Measurements from ENCODE around the gene PITPNB.

Gene PITPNB

DNA sequence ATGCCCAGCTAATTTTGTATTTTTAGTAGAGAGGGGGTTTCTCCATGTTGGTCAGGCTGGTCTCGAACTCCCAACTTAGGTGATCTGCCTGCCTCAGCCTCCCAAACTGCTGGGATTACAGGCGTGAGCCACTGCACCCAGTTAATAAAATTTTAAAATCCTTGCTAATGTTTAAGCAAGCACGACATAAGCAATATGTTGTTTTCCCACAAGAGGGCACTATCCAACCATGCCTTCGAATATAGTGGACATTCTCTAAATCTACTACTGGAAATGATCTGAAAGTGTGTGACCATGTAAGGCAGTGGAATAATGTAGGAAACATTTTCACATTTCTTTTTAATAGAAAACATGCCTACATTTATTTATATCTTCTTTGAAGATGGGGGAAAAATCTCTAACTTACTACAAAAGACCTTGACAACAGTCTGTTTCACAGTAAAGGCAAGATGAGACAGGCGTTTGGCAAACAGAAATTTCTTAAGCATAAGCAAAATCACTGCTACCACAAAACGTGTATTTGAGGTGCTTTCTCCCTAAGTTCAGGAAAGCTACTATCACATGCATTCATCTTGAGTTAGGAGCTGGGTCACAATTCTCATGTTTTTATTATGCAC lies 38.2 kb downstream of the PITPNB start:
- no peak for DNase-seq (ENCODE audit: low read depth, low spot score)

DNA sequence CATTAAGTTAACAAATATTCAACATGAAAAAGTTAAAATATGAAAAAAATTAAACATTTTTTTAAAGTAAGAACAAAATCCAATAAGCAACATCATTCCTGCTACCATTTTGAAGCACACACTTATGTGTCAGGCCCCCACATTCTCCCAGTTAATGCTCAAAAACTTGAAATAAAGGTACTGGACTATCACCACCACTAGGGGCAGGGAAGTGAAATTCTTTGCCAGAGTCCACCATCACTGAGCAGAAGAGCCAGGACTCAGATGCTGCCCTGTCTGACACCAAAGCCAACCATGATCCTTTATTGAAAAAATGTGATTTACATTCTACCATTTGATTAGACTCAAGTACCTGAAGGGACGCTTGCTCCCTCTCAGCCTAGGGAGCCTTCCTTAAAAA lies 39.1 kb downstream of the PITPNB start:
- peak; percentile 28 for DNase-seq (ENCODE audit: low read depth, low spot score)

DNA sequence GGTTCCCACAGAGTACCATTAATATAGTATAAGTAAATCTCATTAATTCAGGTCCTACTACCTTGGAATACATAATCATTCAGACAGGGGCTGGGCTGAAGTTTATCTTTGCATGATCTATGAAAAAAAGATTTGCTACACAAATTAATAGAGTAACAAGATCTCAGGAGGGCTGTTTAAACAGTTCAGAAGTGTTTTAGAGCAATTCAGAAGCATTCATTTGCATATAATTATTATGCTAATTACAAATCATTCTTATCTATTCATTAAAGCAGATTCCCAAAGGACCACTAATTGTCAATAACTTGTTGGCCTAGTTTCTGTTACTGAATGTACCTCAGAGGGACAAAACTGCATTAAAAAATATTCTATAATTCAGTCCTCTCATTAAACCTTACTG lies 40.5 kb downstream of the PITPNB start:
- no peak for DNase-seq (ENCODE audit: low read depth, low spot score)

DNA sequence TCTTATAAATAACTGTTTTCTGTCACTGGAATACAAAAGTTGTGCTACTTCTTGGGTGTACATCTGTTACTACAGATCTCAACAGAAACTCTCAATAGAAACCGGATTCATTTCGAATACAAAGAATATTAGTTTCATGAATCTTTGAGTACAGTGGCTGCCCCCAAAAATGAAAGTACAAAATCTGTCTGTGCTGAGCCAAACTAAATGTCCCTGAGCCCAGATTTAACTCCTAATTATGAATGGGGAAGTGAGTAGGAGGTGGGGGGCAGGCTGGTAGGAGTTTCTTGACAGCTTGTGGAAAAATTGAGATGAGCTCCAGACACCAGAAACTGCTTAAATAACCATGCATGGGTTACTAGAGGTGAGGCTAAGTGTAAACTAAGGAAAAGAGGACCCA lies 41.6 kb downstream of the PITPNB start:
- DNase-seq (ENCODE audit: low read depth, low spot score): no peak

DNA sequence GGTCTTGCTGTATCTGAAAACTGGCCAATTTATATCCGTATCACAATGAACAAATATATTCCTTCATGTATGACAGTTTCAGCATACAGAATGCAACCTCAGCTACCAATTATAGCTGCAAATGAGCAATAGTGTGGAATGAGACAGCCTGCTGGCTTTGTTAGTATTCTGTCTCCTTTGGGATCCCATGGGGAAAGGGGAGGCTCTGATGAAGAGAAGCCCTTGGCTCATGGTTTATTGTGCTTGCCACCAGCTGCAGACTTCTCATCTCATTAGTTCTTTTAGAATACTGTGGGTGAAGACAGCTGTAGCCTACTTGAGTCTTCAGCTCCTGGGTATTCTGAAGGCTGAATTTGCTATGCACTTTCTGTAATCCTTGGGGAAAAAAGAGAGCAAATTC lies 42.4 kb downstream of the PITPNB start:
- DNase-seq (ENCODE audit: low read depth, low spot score): no peak

DNA sequence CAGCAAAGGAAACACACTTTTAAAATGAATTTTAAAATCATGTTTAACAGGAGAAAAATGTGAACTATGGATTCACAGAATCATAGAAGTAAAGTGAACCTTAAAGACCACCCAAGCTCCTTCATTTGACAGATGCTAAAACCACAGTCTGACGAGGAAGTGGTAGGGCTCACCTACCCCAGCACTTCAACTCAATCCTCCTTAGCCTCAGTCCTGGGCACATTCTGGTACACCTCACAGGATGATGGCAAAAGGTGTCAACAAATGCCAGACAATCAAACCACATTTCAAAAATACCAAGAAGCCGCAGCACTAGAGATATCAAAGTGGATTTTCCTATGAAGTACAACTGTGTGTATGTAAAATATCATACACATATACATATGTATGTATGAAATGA lies 43.1 kb downstream of the PITPNB start:
- DNase-seq (ENCODE audit: low read depth, low spot score): no peak

DNA sequence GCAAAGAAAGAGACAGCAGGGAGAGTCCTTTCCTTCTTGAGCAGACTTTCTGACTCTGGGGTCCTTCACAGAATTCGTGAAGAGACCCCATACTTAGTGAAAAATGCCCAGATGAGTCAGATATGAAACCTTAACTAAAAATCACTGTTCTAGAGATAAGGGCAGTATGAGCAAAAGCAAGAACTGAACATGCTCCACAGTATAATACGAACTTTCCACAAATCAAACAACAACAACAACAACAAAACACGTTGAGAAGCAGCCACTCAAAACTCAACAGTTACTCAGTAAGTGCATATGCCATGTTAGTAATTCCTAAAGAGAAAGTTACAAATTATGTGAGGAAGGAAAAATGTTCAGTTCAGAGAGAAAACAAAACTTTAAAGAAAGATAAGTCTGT lies 44.3 kb downstream of the PITPNB start:
- DNase-seq (ENCODE audit: low read depth, low spot score): no peak

DNA sequence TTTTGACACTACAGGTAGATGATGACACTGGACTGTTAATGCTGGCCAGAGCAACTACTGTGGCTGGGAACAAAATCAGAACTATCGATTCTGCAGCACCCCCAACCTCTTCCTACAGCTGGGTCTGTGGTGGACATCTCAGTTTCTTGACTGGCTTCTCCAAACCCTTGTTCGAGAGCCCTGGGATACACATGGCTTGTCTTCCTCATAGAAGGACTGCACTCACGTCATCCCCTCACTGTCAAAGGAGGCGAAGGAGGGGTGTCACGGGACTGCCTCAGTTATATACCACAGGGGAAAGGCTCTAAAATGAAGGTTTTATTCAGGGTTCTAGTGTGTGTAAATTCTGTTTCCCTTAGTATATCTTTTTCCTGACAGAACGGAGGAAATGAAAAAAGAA lies 44.9 kb downstream of the PITPNB start:
- DNase-seq (ENCODE audit: low read depth, low spot score): no peak

DNA sequence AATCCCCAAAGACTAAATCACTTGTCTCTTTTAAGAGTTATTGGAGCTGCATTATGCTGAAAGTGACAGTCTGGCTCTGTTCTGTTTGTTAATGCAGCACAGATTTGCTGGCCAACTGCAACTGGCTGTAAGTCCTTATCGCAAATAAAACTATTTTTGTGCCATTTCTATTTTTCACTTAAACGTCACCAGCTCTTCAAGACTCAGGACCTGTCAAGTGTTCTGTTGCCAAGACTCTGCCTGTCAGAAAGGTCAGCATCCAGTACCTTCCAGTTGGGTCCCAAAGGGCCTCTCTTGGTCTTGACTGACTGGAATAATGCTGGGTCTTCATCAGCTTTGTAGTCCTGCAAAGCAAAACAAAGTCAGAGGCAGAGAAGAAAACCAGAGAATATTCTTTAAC lies 45.6 kb downstream of the PITPNB start:
- DNase-seq (ENCODE audit: low read depth, low spot score): no peak

DNA sequence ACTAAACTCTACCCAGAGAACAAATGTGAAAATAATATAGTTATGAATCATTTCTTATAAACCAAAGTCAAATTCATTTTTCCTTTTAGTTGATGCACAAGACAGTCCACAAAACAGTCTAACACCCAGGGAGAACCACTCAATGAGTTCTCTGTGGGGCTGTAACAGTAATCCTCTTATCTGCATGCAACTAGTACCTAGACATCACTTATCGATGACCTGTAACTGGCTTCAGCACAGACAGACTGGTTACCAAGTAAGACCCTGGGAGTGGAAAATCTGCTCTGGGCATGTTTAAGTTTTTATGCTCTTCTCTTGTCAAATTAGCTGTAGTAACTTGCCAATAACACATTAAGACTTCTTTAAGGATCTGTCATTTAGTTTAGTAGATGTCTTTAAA lies 46.6 kb downstream of the PITPNB start:
- DNase-seq (ENCODE audit: low read depth, low spot score): no peak

DNA sequence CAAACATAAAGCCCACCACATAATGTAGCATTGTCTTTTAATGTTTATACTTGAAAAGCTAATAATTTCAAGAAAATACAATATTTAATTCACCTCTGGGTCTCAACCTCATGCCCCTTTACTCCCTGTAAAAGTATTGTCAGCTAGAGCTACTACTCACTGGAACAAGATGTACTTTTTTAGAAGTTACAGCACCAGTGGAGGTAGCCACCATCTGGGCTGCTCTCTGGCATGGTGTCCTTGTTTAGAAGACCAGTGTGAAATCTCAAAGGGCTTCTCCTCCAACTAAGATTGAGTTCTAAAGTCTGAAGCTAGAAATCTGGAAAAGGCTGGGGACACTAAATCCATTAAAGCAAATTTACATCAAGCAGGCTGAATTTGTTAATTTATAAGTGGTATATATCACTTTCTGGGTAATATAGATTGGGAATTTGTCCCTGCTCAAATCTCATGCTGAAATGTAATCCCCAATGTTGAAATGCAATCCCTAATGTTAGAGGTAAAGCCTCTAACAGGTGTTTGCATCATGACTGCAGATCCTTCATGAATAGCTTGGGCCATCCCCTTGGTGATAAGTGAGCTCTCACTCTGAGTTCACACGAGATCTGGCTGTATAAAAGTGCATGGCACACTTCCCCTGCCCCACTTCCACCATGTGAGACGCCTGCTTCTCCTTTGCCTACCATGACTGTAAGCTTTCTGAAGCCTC lies 47.6 kb downstream of the PITPNB start:
- no peak for DNase-seq (ENCODE audit: low read depth, low spot score)

DNA sequence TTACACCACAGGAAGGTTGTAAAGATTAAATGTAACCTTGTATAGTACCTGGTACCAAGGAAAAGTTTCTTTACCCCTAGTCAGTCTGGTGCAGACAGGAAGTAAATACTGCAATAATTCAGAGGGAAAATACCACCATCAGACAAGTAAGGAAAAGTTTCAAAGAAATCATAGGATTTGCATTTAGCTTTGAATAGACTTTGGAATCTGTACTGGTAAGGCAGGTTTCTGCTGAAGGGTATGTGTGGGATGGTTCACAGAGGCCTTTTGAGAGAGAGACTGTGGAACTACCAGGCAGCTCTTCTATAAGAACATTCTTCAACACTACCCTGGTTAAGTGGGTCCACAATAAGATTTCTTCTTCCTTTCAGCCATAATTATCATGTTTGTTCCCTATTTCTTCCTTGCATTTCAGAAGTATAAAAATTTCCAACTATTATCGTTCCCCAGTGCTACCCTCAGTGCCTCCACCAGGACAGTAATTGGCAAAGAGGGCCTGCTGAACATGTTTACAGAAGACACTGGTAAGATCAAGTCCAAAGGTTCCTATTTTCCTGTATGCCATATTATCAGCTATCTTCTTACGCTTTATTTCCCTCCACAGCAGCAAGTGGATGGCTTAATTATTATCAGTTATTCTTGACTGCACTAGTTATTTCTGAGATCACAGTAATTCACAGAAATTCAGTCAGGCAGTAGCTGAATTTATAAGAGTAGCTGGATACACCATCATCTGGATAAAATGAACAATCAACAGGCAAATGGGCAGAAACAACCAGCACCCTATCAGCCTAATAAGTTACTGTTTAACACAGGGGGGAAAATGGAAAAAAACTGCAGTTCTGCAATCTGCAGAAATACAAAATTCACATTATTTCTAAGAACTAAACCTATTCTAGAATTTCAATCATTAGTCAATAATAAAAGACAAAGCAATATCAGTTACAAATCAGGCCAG lies 48.5 kb downstream of the PITPNB start:
- no peak for DNase-seq (ENCODE audit: low read depth, low spot score)

DNA sequence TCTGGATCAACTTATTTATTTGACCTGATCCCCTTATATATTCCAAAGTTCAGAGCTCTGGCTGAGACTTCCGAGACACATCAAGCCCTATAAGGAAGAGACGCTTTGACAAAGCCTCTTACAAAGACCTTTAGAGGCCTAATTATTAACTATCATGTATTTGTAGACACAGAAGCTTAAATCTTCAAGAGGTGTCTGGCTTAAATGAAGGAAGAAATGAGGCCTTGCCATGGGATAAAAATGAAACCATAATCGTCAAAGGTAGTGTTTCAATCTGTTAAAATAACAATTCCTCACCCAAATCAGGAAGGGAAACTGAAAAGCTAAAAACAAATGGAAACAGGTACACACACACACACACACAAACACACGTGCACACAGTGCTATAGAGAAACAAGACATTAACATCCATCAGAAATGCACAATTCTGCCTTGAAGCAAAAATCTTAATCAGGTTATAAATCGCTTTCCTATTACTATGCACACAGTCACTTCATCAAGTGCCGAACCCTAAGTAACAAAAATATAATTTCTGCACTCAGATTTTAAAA lies 50.2 kb downstream of the PITPNB start:
- DNase-seq (ENCODE audit: low read depth, low spot score): no peak

DNA sequence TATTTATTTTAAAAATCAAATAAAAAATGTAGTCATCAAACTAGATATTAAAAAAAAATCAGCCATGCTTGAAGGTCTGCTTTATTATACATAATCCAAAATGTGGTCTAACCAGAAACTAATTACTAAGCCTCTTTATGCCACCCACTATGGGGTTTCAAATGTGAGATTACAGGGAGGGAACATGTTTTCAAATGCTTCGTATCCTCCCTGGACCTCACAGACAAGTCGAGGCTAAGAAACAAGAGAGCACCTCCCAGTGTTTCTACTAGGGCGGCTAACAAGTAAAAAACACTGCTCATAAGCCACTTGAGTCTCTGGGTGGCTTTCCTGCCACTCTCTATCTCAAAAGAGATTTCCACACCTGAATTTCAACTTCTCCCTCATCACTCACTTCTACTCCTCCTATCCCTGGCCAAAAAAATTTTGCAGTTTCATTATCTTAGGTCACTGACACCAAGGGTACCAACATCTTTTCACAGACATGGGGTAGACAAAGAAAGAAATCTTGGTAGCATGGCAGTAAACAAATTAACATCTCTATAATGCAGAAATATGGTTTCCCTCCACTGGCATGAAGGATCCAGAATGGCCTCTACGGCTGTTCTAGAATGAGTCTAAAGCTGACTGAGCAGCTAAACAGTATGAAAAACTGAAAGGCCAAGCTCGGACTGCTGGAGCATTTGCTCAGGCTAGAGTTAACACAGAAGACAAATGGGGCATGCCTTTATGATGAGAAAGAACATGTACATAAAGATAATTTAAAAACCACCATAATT lies 50.9 kb downstream of the PITPNB start:
- DNase-seq (ENCODE audit: low read depth, low spot score): no peak

DNA sequence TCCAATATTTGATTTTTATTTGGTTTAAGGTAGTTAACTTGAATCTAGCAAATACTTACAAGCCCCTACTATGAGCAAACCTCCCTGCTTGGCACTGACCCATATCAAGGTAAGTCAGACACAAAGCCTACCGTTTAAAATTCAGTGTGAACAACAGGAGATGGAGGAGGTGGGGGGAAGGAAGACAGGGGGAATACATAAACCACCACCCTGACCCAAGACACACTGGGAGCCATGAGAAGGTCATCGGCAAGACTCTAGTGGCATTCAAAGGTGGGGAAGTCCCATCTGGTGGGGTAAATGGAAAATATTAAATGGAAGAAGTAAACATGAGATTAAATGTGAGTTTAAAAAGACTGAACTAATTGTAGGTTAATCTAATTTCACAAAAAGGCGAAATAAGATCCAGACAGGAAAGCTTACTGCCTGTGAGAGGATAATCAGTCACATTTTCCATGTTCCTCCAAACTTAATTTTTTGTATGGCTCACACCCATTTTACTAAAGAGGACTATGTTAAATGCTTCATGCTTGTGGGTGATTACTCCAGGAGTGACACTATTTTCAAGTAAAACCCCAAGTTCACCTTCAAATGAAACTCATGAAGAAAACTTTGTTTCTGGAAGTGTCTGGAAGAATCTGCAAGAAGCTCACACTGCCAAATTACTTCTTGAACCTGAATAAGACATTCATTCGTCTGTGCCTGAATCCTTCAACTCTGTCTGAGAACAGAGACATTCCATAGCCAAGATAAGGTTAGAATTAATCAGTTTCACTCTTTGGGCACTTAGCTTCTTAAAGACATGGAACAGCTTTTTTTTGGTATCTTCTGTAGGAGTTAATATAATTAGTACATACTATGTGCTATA lies 51.7 kb downstream of the PITPNB start:
- DNase-seq (ENCODE audit: low read depth, low spot score): no peak

DNA sequence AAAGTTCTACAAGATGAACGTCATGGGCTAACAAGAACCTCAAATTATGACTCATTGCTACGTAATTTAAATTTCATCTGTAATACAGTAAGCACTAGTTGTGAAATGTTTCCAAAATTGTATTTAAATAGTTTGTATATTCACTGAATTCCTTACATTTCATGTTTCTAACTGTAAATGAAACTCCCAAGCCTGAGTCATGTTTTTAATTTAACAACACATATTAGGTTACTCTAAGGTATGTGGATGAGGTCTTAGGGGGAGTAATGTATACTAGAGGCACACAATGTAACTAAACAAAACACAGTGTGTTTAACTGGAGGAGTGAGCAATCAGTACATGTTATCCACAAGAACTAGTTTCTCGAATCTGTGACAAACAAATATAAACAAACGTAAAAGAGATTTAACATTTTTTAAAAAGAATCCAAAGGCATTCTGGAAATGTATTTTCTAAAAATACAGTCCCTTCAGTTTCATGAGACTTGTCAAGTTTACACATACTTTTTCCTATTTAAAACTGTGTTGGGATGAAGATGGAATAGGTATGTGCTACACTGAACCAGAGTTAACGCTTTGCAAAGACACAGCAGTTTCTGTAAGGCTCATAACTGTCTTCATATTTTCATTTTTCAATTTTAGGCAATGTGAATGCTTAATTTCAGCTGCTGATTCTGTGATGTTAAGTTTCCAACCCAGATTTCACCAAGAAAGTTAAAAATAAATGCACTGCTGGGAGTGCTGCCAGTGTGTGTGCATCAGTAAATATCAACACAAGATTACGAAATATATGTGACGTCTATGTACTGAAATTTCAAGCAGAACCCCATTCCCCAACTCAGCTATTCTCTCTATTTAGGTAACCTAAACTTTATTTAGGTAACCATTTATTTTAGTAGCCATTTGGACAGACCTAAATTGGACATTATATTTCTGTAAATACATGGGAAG lies 52.6 kb downstream of the PITPNB start:
- DNase-seq (ENCODE audit: low read depth, low spot score): no peak

DNA sequence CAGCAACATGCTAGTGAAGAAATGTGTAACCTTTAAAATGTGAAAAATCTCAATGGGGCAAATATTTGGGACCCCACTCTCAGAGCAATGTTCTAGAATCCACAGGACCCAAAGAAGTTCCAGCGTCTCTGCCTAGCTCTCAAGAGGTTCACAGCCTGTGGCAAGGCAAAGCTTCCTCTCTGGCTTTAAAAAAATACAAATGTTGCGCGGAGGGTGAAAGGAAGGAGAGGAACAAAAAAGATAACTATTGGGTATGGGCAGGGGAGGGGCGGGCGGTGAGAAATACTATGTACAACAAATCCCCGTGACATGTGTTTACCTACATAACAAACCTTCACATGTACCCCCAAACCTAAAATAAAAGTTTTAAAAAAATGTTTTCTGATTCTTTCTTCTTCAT lies 53.6 kb downstream of the PITPNB start:
- no peak for DNase-seq (ENCODE audit: low read depth, low spot score)

DNA sequence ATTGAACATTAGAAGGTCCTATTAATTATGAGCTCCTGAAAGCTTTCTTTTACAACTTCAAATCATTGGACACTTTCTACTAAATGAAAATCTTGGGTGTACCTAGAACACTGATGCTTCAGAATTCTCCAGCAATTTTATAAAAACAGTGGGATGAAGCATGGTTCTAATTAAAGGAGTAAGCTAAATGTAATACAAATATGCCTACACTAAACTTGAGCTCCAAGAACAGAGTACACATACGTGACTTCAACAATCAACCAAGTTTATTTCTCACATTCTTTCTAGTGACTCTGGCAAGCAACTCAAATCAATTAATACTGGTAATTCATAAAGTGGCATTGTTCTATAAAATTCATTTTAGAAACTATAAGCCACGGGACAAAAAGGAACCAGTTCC lies 55.5 kb downstream of the PITPNB start:
- DNase-seq (ENCODE audit: low read depth, low spot score): no peak

DNA sequence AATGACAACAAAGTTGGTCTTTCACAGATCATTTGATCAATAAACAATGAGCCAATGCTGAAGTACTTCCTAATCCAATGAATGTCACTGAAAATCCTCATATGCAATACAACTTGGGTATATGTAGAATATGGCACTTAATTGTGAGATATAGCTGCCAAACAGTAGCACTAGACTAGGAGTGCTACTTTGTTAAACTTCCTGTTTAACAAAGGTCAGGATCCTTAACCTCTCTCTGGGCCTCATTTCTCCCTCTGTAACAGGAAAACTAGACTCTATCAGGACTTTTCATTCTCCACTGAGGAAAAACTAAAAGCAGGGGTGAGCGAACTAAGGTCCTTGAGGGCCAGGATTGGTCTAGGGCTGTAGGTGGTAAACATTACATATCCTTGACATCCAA lies 56.1 kb downstream of the PITPNB start:
- DNase-seq (ENCODE audit: low read depth, low spot score): no peak

Measured in iPS DF 19.7 (cell line).